ENCODE data around the gene RBMS3. TPM values are rescaled to one million over a fixed set of nuclear protein-coding genes. Genes with fewer than 3 reads are reported as not detected.
A peak's percentile ranks its signal among the peaks of the same experiment; 100 is the strongest.

The RBMS3 gene
- total RNA-seq, 1 experiment from 2014 or later = 8.7 TPM

DNA sequence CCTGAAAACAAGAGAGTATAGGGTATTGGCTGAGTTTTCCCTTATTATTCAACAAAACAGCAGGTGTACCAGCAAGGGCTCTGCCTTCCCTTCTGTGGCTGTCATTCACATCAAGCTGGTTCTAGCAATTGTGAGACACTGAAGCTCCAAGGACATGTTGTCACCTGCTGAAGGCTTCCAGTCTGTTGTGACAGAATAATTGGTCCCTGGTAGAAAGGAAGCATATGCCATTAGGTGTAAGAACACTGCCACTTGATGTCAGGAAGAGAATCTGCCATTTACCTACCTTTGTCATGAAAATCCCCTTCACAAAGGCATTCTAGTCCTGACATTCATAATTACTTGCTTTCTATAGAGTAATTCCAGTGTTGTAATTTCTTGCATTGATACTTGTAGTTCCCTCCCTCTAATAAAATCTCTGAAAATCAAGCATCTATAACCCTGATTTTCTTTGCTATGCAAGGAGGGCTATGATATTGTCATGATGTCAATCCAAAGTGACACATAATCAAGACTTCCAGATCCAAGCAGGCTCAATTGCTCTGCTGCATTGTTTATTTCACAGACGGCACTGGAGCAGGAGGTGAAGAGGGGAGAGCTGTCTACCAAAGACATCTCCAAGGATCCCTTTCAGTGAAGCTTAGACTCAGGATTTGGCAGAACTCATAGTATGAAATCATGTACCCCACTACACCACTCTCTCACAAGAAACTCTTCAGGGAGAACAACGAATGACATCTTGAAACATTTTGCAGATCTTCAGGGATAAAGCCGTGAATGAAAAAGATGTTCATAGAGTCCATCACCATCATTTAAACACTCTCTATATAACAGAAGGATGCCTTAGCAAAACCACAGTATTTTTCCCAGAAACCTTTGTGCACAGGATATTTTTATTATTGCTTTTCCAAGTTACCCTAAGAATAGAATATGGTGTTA, 425.3 kb downstream of the RBMS3 start:
- peaks cover 14% of the 10 kb centered on the region for H3K9me3 Mint-ChIP-seq
- ChIA-PET CTCF (no interaction called here), POLR2A (no interaction called here)
- ATAC-seq (peak; percentile 22; the same call in 1 of the 2 replicates), DNase-seq (ENCODE audit: low spot score) (no peak)
- no peak overlapping the region for H3K4me3 Mint-ChIP-seq
- no peak for TF ChIP-seq PRRX2 (CRISPR knock-in tag; IDR thresholded peaks at IDR 0.05)
- TF ChIP-seq, protein P1, sequence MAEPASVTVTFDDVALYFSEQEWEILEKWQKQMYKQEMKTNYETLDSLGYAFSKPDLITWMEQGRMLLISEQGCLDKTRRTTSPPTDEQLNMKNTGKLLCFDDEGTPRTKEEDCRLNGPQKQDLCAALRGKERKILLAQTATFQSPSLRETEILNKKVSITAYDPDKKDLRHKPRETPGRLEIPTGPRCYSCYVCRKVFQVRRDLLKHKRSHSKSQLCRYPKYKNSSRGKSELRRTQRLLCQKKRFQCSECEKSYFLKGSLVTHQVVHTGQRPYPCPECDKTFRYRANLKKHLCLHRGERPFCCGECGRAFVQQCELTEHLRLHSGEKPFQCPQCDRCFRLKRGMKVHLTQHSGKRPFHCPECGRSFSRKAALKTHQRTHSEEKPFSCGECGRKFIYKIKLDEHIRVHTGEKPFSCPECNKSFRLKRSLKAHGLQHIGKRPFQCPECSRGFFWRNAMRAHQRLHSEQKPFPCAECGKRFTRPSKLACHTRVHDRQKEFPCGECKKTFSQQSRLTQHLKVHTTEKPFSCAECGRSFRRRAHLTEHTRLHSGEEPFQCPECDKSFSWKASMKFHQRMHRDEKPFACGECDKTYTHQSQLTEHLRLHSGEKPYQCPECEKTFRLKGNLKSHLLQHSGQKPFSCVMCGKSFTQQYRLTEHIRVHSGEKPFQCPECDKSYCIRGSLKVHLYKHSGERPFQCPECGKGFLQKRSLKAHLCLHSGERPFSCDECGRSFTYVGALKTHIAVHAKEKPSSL (CRISPR knock-in tag; conservative IDR thresholded peaks at IDR 0.05) = no peak
- no peaks in the 10 kb centered on the region for H3K27me3 Mint-ChIP-seq (ENCODE audit: low read depth)
- no peak overlapping the region for H3K27ac Mint-ChIP-seq
- peaks cover 19% of the 10 kb centered on the region for H3K4me1 Mint-ChIP-seq
- peaks cover 10% of the 10 kb centered on the region for H3K36me3 Mint-ChIP-seq

DNA sequence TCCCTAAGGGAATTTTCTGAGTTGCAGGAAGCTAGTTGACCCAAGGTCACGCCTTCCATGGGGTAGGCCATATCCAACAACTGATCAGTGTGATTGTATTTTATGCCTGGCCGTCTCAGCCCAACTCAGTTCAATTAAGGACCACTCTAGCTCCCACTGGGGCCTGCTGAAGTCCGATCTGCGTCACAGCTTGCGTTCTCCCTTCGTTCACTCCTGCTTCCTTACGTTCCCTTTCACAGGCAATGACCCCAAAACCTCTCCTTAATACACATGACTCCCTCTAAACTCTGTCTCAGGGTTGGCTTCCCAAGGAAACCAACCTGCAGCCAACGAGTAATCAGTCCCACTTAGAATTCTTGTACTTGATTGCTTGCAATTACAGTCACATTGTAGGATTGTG, 428.0 kb downstream of the RBMS3 start:
- H3K36me3 Mint-ChIP-seq = no peaks in the 10 kb centered on the region
- TF ChIP-seq, protein P2, sequence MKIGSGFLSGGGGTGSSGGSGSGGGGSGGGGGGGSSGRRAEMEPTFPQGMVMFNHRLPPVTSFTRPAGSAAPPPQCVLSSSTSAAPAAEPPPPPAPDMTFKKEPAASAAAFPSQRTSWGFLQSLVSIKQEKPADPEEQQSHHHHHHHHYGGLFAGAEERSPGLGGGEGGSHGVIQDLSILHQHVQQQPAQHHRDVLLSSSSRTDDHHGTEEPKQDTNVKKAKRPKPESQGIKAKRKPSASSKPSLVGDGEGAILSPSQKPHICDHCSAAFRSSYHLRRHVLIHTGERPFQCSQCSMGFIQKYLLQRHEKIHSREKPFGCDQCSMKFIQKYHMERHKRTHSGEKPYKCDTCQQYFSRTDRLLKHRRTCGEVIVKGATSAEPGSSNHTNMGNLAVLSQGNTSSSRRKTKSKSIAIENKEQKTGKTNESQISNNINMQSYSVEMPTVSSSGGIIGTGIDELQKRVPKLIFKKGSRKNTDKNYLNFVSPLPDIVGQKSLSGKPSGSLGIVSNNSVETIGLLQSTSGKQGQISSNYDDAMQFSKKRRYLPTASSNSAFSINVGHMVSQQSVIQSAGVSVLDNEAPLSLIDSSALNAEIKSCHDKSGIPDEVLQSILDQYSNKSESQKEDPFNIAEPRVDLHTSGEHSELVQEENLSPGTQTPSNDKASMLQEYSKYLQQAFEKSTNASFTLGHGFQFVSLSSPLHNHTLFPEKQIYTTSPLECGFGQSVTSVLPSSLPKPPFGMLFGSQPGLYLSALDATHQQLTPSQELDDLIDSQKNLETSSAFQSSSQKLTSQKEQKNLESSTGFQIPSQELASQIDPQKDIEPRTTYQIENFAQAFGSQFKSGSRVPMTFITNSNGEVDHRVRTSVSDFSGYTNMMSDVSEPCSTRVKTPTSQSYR (CRISPR knock-in tag; IDR thresholded peaks at IDR 0.05) = no peak
- TF ChIP-seq GTF2I (CRISPR knock-in tag; conservative IDR thresholded peaks at IDR 0.05) (no peak), ZBTB21 (CRISPR knock-in tag; IDR thresholded peaks at IDR 0.05; ENCODE audit: borderline replicate concordance) (no peak), ZNF232 (CRISPR knock-in tag; IDR thresholded peaks at IDR 0.05) (no peak), TP53 (CRISPR knock-in tag; IDR thresholded peaks at IDR 0.05) (no peak), ZNF423 (CRISPR knock-in tag; IDR thresholded peaks at IDR 0.05) (no peak), SOX15 (CRISPR knock-in tag; IDR thresholded peaks at IDR 0.05) (no peak), ZNF121 (CRISPR knock-in tag; IDR thresholded peaks at IDR 0.05) (no peak), ZNF416 (CRISPR knock-in tag; IDR thresholded peaks at IDR 0.05) (no peak)
- TF ChIP-seq, protein P3, sequence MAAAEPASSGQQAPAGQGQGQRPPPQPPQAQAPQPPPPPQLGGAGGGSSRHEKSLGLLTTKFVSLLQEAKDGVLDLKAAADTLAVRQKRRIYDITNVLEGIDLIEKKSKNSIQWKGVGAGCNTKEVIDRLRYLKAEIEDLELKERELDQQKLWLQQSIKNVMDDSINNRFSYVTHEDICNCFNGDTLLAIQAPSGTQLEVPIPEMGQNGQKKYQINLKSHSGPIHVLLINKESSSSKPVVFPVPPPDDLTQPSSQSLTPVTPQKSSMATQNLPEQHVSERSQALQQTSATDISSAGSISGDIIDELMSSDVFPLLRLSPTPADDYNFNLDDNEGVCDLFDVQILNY (CRISPR knock-in tag; IDR thresholded peaks at IDR 0.05) = no peak
- TF ChIP-seq, protein P4, sequence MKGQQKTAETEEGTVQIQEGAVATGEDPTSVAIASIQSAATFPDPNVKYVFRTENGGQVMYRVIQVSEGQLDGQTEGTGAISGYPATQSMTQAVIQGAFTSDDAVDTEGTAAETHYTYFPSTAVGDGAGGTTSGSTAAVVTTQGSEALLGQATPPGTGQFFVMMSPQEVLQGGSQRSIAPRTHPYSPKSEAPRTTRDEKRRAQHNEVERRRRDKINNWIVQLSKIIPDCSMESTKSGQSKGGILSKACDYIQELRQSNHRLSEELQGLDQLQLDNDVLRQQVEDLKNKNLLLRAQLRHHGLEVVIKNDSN (CRISPR knock-in tag; IDR thresholded peaks at IDR 0.05) = no peak
- TF ChIP-seq, protein P5, sequence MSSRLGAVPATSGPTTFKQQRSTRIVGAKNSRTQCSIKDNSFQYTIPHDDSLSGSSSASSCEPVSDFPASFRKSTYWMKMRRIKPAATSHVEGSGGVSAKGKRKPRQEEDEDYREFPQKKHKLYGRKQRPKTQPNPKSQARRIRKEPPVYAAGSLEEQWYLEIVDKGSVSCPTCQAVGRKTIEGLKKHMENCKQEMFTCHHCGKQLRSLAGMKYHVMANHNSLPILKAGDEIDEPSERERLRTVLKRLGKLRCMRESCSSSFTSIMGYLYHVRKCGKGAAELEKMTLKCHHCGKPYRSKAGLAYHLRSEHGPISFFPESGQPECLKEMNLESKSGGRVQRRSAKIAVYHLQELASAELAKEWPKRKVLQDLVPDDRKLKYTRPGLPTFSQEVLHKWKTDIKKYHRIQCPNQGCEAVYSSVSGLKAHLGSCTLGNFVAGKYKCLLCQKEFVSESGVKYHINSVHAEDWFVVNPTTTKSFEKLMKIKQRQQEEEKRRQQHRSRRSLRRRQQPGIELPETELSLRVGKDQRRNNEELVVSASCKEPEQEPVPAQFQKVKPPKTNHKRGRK (CRISPR knock-in tag; IDR thresholded peaks at IDR 0.05; ENCODE audit: borderline replicate concordance) = no peak
- TF ChIP-seq, protein P6, sequence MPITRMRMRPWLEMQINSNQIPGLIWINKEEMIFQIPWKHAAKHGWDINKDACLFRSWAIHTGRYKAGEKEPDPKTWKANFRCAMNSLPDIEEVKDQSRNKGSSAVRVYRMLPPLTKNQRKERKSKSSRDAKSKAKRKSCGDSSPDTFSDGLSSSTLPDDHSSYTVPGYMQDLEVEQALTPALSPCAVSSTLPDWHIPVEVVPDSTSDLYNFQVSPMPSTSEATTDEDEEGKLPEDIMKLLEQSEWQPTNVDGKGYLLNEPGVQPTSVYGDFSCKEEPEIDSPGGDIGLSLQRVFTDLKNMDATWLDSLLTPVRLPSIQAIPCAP (CRISPR knock-in tag; IDR thresholded peaks at IDR 0.05) = no peak
- TF ChIP-seq, protein P7, sequence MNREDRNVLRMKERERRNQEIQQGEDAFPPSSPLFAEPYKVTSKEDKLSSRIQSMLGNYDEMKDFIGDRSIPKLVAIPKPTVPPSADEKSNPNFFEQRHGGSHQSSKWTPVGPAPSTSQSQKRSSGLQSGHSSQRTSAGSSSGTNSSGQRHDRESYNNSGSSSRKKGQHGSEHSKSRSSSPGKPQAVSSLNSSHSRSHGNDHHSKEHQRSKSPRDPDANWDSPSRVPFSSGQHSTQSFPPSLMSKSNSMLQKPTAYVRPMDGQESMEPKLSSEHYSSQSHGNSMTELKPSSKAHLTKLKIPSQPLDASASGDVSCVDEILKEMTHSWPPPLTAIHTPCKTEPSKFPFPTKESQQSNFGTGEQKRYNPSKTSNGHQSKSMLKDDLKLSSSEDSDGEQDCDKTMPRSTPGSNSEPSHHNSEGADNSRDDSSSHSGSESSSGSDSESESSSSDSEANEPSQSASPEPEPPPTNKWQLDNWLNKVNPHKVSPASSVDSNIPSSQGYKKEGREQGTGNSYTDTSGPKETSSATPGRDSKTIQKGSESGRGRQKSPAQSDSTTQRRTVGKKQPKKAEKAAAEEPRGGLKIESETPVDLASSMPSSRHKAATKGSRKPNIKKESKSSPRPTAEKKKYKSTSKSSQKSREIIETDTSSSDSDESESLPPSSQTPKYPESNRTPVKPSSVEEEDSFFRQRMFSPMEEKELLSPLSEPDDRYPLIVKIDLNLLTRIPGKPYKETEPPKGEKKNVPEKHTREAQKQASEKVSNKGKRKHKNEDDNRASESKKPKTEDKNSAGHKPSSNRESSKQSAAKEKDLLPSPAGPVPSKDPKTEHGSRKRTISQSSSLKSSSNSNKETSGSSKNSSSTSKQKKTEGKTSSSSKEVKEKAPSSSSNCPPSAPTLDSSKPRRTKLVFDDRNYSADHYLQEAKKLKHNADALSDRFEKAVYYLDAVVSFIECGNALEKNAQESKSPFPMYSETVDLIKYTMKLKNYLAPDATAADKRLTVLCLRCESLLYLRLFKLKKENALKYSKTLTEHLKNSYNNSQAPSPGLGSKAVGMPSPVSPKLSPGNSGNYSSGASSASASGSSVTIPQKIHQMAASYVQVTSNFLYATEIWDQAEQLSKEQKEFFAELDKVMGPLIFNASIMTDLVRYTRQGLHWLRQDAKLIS (CRISPR knock-in tag; IDR thresholded peaks at IDR 0.05; ENCODE audit: borderline replicate concordance) = no peak
- no peaks in the 10 kb centered on the region for H3K27me3 Mint-ChIP-seq (ENCODE audit: low read depth)
- ChIA-PET CTCF (no interaction called here), POLR2A (no interaction called here)
- DNase-seq (ENCODE audit: low spot score) (no peak), ATAC-seq (no peak; the same call in 1 of the 2 replicates)
- H3K4me3 Mint-ChIP-seq = no peak overlapping the region
- H3K27ac Mint-ChIP-seq = peak overlapping the region; percentile 69; the same call in 1 of the 2 replicates
- no peaks in the 10 kb centered on the region for H3K9me3 Mint-ChIP-seq
- H3K4me1 Mint-ChIP-seq = peaks cover 19% of the 10 kb centered on the region

Measured in WTC11 (cell line).